DMS53 treated with DMSO at 0.1 percent for 48 hours (cell line): ENCODE data around the gene KRTAP12-4.
"Not testable (repeated sequence)": the region's sequence is repeated elsewhere in the genome, so short reads cannot be mapped to it uniquely, and the experiment has no call there.

Experiments
- DNase-seq: peaks from one replicate; lab custom pipeline; 2025; ENCODE audit not compliant: unreplicated experiment; lab: John Stamatoyannopoulos, UW

Gene KRTAP12-4

GRCh38 chr21:44687671-44688070 is 33.2 kb upstream of the KRTAP12-4 start:
- no peak for DNase-seq

GRCh38 chr21:44686843-44687561 is 32.5 kb upstream of the KRTAP12-4 start:
- no peak for DNase-seq

- DNase-seq: no peak
Observed at GRCh38 chr21:44686000-44686781, 31.7 kb upstream of the KRTAP12-4 start.

- DNase-seq: not testable (repeated sequence)
Observed at GRCh38 chr21:44685050-44685449, 30.6 kb upstream of the KRTAP12-4 start.

GRCh38 chr21:44684483-44684882 is 30.0 kb upstream of the KRTAP12-4 start:
- no peak for DNase-seq

- DNase-seq: no peak
Observed at GRCh38 chr21:44684077-44684476, 29.6 kb upstream of the KRTAP12-4 start.

GRCh38 chr21:44682580-44683151 is 28.2 kb upstream of the KRTAP12-4 start:
- no peak for DNase-seq

- DNase-seq: no peak
Observed at GRCh38 chr21:44681861-44682579, 27.6 kb upstream of the KRTAP12-4 start, which contains the start of gene KRTAP12-1. KRTAP12-1 (minus strand) TSS chr21:44682163; CDS start chr21:44682123, 40 bp downstream.

GRCh38 chr21:44681152-44681551 is 26.7 kb upstream of the KRTAP12-4 start:
- no peak for DNase-seq

GRCh38 chr21:44677881-44678280 is 23.4 kb upstream of the KRTAP12-4 start:
- DNase-seq: no peak

GRCh38 chr21:44671911-44672310 is 17.5 kb upstream of the KRTAP12-4 start:
- DNase-seq: no peak

GRCh38 chr21:44670642-44671432 is 16.4 kb upstream of the KRTAP12-4 start:
- no peak for DNase-seq

GRCh38 chr21:44667612-44668011 is 13.2 kb upstream of the KRTAP12-4 start:
- DNase-seq: no peak

GRCh38 chr21:44666401-44667320 is 12.2 kb upstream of the KRTAP12-4 start, which contains the start of gene KRTAP12-2:
KRTAP12-2 (minus strand) TSS chr21:44666927; CDS start chr21:44666886, 41 bp downstream.
- DNase-seq: no peak

- no peak for DNase-seq
Observed at GRCh38 chr21:44664691-44665090, 10.2 kb upstream of the KRTAP12-4 start.

GRCh38 chr21:44661567-44661966 is 7.1 kb upstream of the KRTAP12-4 start:
- DNase-seq: not testable (repeated sequence)

- no peak for DNase-seq
Observed at GRCh38 chr21:44658913-44659595, 4.6 kb upstream of the KRTAP12-4 start.

- no peak for DNase-seq
Observed at GRCh38 chr21:44658541-44658910, 4.1 kb upstream of the KRTAP12-4 start.
